Measurements from ENCODE around the gene ARHGAP6.

The ARHGAP6 gene

DNA sequence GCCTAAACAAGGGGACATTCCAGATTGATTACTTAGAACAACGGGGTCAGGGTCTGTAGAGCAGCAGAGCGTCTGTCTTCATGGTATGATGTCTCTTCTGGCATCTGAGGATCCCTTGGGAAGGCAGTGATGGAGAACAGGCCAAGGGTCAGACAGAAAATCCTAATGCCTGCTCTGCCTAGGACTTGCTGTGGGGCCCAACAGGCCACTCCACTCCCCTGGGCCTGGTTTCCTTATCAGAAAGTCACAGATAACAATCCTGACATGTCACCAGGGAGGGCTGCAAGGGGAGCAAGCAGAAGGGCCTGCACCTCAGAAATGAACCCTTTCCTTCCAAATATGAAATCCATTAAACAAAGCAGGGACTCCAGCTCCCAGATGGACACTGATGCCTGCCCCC lies 21.4 kb upstream of the ARHGAP6 start:
- TF ChIP-seq, protein P1, sequence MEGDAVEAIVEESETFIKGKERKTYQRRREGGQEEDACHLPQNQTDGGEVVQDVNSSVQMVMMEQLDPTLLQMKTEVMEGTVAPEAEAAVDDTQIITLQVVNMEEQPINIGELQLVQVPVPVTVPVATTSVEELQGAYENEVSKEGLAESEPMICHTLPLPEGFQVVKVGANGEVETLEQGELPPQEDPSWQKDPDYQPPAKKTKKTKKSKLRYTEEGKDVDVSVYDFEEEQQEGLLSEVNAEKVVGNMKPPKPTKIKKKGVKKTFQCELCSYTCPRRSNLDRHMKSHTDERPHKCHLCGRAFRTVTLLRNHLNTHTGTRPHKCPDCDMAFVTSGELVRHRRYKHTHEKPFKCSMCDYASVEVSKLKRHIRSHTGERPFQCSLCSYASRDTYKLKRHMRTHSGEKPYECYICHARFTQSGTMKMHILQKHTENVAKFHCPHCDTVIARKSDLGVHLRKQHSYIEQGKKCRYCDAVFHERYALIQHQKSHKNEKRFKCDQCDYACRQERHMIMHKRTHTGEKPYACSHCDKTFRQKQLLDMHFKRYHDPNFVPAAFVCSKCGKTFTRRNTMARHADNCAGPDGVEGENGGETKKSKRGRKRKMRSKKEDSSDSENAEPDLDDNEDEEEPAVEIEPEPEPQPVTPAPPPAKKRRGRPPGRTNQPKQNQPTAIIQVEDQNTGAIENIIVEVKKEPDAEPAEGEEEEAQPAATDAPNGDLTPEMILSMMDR (IDR thresholded peaks at IDR 0.05): no peak

DNA sequence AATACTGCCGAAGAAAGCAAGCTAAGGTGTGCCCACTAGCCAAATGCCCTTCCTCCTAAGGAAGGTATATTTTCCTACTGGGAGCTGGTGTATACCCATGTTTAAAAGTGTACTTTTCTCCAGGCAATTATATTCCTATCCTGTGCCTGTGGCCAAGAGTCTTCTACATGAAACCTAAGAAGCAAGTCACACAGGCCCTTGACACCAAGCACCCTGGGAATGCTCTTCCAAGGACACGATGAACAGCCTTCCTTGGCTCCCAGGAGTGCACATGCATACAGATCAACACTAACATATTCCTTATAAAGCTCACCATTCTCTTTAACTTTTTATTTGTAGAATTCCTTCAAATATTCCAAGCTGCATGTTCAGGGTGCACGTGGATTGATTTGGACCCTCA lies 17.3 kb upstream of the ARHGAP6 start:
- TF ChIP-seq, protein P1 (IDR thresholded peaks at IDR 0.05): no peak

DNA sequence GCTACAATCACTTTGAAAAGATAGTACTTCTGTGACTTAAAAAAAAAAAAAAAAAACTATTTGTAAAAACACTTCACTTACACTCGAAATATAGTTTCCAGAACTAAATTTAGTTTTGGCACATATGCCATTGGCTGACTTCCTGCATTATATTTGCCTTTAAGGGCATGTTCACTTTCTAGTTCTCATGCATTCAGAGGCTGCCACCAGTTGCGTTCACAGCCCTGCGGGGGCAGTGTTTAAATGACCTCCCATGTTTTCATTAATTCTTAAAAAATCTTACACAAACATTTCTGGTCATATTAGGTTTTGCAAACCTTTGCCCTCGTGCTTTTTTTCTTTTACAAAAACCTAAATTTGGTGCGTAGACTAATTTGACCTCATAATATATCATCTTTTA lies 12.4 kb upstream of the ARHGAP6 start:
- TF ChIP-seq, protein P1 (IDR thresholded peaks at IDR 0.05): peak; percentile 37; the same call in 1 of the 2 replicates

DNA sequence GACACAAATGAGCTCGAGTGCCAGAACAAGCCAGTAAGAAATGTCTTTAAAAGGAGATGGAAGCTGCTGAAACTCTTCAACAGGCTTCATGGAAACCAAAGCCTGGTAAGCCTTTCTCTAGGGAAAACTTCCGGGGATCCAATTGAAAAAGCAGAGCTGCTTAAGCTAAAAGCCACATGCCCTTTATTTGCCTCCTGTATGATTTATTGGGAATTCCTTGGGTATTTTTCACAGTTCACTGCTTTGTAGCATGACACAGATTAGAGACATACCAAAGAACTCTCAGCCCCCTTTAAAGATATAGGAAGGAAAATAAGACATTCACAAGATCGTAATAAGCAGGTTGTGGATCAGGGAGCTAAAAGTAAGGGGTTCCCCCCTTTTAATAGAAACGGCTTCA lies 6.5 kb upstream of the ARHGAP6 start:
- TF ChIP-seq, protein P1 (IDR thresholded peaks at IDR 0.05): no peak

DNA sequence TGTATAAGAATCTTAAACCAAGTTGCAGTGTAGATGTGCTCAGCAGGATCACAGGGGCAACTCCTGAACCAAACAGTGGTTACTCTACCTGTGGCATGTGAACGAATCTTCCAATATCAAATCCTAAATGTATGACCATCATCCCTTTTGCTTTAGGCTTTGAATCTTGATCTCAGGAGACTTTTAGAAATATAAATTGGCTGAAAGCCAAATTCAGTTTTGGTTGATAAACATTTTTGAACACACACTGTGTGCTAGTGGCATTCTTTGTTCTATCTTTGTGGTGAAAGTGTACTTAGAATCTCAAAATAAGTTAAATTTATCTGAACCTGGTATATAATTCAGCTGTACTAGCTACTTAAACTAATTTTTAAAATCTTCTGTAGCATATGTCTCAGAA lies 4.6 kb upstream of the ARHGAP6 start:
- TF ChIP-seq, protein P1 (IDR thresholded peaks at IDR 0.05): no peak

DNA sequence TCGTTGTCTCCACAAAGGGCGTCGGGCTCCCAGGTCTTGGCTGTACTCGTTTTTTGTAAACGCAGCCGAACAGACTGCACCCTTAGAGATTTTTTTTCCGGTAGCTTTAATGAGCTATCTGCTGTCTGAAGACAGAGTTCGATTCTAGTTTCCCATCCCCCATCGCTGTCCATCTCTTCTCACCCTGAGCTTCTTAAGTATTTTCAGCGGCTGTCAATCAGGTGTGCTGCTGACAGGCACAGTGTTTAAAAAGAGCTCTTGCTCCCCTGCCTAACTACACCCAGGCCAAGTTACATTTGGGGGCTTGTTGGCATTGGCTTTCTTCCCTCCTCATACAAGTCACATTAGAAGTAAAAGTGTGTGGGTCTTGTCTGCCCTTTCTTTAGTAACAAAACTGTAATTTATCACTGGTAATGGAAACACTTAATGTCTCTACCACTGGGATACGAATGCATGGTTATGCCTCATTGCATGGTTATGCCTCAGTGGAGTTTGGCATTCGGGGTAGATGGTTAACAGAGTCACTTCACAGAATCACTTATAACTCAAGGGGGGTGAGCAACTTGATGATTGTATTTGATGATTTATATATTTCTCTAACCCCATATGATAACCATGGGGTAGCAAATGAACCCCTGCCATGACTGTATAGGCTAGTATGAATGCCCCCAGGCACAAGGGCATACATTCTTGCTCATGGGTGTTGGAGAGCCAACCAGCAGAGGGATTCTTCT lies 1.4 kb upstream of the ARHGAP6 start:
- TF ChIP-seq, protein P1 (IDR thresholded peaks at IDR 0.05): no peak

DNA sequence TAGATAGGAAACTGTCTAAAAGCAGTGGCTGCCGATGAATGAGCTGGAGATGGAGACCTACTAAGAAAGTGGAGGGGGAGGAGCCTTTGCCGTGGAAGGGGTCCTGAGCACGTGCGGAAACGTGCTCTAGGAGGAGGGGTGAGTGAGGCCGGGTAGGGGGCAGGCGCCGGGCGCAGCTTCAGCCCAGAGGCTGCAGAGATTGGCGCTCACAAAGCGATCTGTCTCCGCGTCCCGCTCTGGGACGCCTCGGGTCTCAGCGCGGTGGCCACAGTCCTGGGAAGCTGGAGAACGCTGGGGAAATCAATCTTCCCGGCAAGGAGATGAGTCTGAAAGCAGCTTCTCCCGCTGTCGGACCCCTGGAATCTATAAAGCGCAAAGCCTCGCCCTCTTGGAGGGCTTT lies 444 bp upstream of the ARHGAP6 start:
- TF ChIP-seq, protein P1 (IDR thresholded peaks at IDR 0.05): no peak
